ENCODE data around the gene IL1RL1.

IL1RL1 gene

GRCh38 chr2:102337481-102338386, 26.4 kb downstream of the IL1RL1 start:
- DNase-seq = no peak

GRCh38 chr2:102340778-102341177, 29.4 kb downstream of the IL1RL1 start:
- DNase-seq = no peak

- no peak for DNase-seq
Observed at GRCh38 chr2:102342888-102343287, 31.5 kb downstream of the IL1RL1 start.

GRCh38 chr2:102344397-102344796, 33.0 kb downstream of the IL1RL1 start:
- DNase-seq = no peak

- no peak for DNase-seq
Observed at GRCh38 chr2:102345329-102345920, 34.1 kb downstream of the IL1RL1 start.

- no peak for DNase-seq
Observed at GRCh38 chr2:102346381-102347130, 35.2 kb downstream of the IL1RL1 start.

GRCh38 chr2:102350137-102350793, 38.9 kb downstream of the IL1RL1 start:
- DNase-seq = no peak

GRCh38 chr2:102355526-102356380, 44.4 kb downstream of the IL1RL1 start, which contains the start of gene IL18R1:
Gene IL18R1 (plus strand): TSS chr2:102355796. CDS start chr2:102362661, 6,865 bp downstream.
- peak; percentile 23 to 66 for DNase-seq

- DNase-seq = no peak
Observed at GRCh38 chr2:102356381-102356712, 45.0 kb downstream of the IL1RL1 start.

GRCh38 chr2:102356741-102357140, 45.4 kb downstream of the IL1RL1 start:
- no peak for DNase-seq

GRCh38 chr2:102357937-102358336, 46.6 kb downstream of the IL1RL1 start:
- peak; percentile 21 to 49 for DNase-seq

GRCh38 chr2:102358496-102358895, 47.1 kb downstream of the IL1RL1 start:
- no peak for DNase-seq

- no peak for DNase-seq
Observed at GRCh38 chr2:102359527-102359926, 48.2 kb downstream of the IL1RL1 start.

GRCh38 chr2:102361632-102362241, 50.4 kb downstream of the IL1RL1 start:
- no peak for DNase-seq

GRCh38 chr2:102365763-102366162, 54.4 kb downstream of the IL1RL1 start:
- no peak for DNase-seq

- peak; percentile 25 to 33 for DNase-seq
Observed at GRCh38 chr2:102366406-102367112, 55.2 kb downstream of the IL1RL1 start.

- DNase-seq = no peak
Observed at GRCh38 chr2:102367331-102367971, 56.1 kb downstream of the IL1RL1 start.

GRCh38 chr2:102368461-102369109, 57.2 kb downstream of the IL1RL1 start:
- DNase-seq = no peak

- DNase-seq = no peak
Observed at GRCh38 chr2:102369866-102370265, 58.5 kb downstream of the IL1RL1 start.
